K562 (cell line): Measurements from ENCODE around the gene PDE6G. TPM values are rescaled to one million over a fixed set of nuclear protein-coding genes. Genes with fewer than 3 reads are reported as not detected.

Source experiments
- ATAC-seq: fragments of 200-7000 bp; cut with Tn5 transposase; 3 replicates; pipeline ENCODE4 v1.9.1; 2020; ENCODE audit warnings: moderate library complexity
- BruUV-seq: library from RNA; stranded (reverse); fragments of 400-500 nt; replicated peaks from 2 replicates; lab custom pipeline; 2021; lab: Mats Ljungman, UMichigan
- CTCF ChIA-PET: fragments of 300-600 bp; formaldehyde crosslinking; extraction: SDS; loops from one replicate; lab custom pipeline; 2021; ENCODE audit warnings: low intra/inter-chr PET ratio; lab: Yijun Ruan, JAX
- POLR2A ChIA-PET: fragments of 300-600, 350-650 bp; sonication (Branson Sonifier 250); formaldehyde crosslinking; extraction: SDS; loops from one replicate; lab custom pipeline; 2021; ENCODE audit warnings: antibody characterized with exemption, inconsistent platforms; lab: Yijun Ruan, JAX
- DNase-seq, 4 experiments: peaks; one replicate each; pipeline versions ENCODE4 v3.0.0 to v3.0.0-alpha.2; 2011 to 2018; ENCODE audit warnings: low spot score in 3 of 4, mixed read lengths in 3 of 4; ENCODE audit errors: extremely low read depth in 1 of 4
- FAIRE-seq: peaks from 2 replicates; lab custom pipeline; 2011; peaks lifted over from hg19 to GRCh38; lab: Jason Lieb, UNC
- H2AFZ ChIP-seq: 2 replicates; pipeline ENCODE4 v1.6.0; 2011; ENCODE audit warnings: low read depth, low read length, control low read depth, inconsistent platforms
- H3K27ac ChIP-seq: fragments of 200-600 bp; 3 replicates; pipeline ENCODE4 v1.8.0; 2011; ENCODE audit warnings: low read depth, mild to moderate bottlenecking, control low read depth, inconsistent platforms, low read length, moderate library complexity, mixed read lengths; ENCODE audit errors: extremely low read depth
- H3K27me3 ChIP-seq, 2 experiments: fragments of 300-600 bp in 1 of 2; 2 replicates in 1 of 2; 3 replicates in 1 of 2; pipeline versions ENCODE4 v1.6.0 to v1.8.0; 2011; ENCODE audit warnings: inconsistent platforms in 2 of 2, low read length in 2 of 2, mild to moderate bottlenecking in 1 of 2, mixed read lengths in 1 of 2, moderate library complexity in 1 of 2; ENCODE audit not compliant: control insufficient read depth in 2 of 2, insufficient read depth in 2 of 2
- H3K36me3 ChIP-seq: fragments of 300-600 bp; 3 replicates; pipeline ENCODE4 v1.8.0; 2011; ENCODE audit warnings: mild to moderate bottlenecking, low read length, inconsistent platforms; ENCODE audit not compliant: control insufficient read depth, insufficient read depth
- H3K4me1 ChIP-seq, 2 experiments: fragments of 200-600 bp in 1 of 2; replicated peaks in 1 of 2; 2 replicates in 1 of 2; 3 replicates in 1 of 2; pipeline versions ENCODE4 v1.5.1 to v1.8.0; 2011; ENCODE audit warnings: inconsistent platforms in 2 of 2, low read length in 2 of 2, mild to moderate bottlenecking in 1 of 2, mixed read lengths in 1 of 2, moderate library complexity in 1 of 2; ENCODE audit not compliant: control insufficient read depth in 2 of 2, insufficient read depth in 2 of 2
- H3K4me2 ChIP-seq: 2 replicates; pipeline ENCODE4 v1.6.1; 2011; ENCODE audit warnings: low read length, control low read depth, inconsistent platforms, mixed read lengths; ENCODE audit not compliant: insufficient read depth
- H3K4me3 ChIP-seq: fragments of 200-600 bp; sonication (generic), shearing (Covaris generic); 2 replicates; pipeline ENCODE4 v1.5.1; 2016; ENCODE audit warnings: control low read depth, inconsistent platforms
- H3K79me2 ChIP-seq: fragments of 200-600 bp; 3 replicates; pipeline ENCODE4 v1.8.0; 2011; ENCODE audit warnings: low read length, inconsistent platforms; ENCODE audit not compliant: control insufficient read depth, insufficient read depth
- H3K9ac ChIP-seq, 2 experiments: 2 replicates each; pipeline versions ENCODE4 v1.6.0 to v1.6.1; 2011; ENCODE audit warnings: low read depth in 2 of 2, low read length in 2 of 2, control low read depth in 1 of 2, inconsistent platforms in 1 of 2, mild to moderate bottlenecking in 1 of 2, mixed read lengths in 1 of 2; ENCODE audit not compliant: insufficient read depth in 1 of 2
- H3K9me1 ChIP-seq: one replicate; pipeline ENCODE4 v1.6.0; 2011; ENCODE audit warnings: inconsistent platforms, mild to moderate bottlenecking, low read length, moderate library complexity; ENCODE audit not compliant: control insufficient read depth, insufficient read depth
- H3K9me3 ChIP-seq: replicated peaks from 2 replicates; pipeline ENCODE4 v1.5.1; 2011; ENCODE audit warnings: low read depth, low read length, inconsistent platforms; ENCODE audit not compliant: control insufficient read depth, insufficient read depth
- H4K20me1 ChIP-seq: replicated peaks from 2 replicates; pipeline ENCODE4 v1.6.1; 2011; ENCODE audit warnings: low read length, inconsistent platforms, mixed read lengths; ENCODE audit not compliant: control insufficient read depth, insufficient read depth
- POLR2AphosphoS2 ChIP-seq: IDR thresholded peaks from 2 replicates; pipeline ENCODE4 v1.6.1; 2012; ENCODE audit warnings: low read length, improper control_type of control experiment
- RBFOX2 ChIP-seq: fragments of 200-400 bp; formaldehyde crosslinking; IDR thresholded peaks from 2 replicates; pipeline ENCODE4 v1.6.1; 2017; ENCODE audit warnings: low read depth, mild to moderate bottlenecking, low read length, moderate library complexity
- ZBTB33 ChIP-seq: sonication (generic); formaldehyde crosslinking; IDR thresholded peaks from 2 replicates; pipeline ENCODE4 v1.8.1; 2023; ENCODE audit warnings: mild to moderate bottlenecking, missing genetic modification reagents
- WGBS: fragments of 100-300 bp; shearing (Covaris generic); methylation state at CpG from one replicate; pipeline ENCODE4 v1.1.6; 2016; ENCODE audit warnings: low coverage, mixed read lengths; ENCODE audit not compliant: insufficient coverage; ENCODE audit errors: missing lambda C conversion rate; 5-methylcytosine and 5-hydroxymethylcytosine counted together
- in situ Hi-C: fragments of 300-500 bp; cut with MboI; formaldehyde crosslinking; loops from 4 replicates; pipeline ENCODE4 v1.15.0; 2018; ENCODE audit warnings: inconsistent platforms, mixed read lengths
- intact Hi-C: fragments of 100-400 bp; cut with micrococcal nuclease; formaldehyde crosslinking; loops from 2 replicates; pipeline ENCODE4 v1.14.2; 2022
- polyA plus RNA-seq, 8 experiments: library from polyadenylated mRNA; depleted of rRNA in 4 of 8; stranded (reverse) in 5 of 8; unstranded in 3 of 8; fragments of >200 nt; fragmentation: Nextera tagmentation in 2 of 8; fragmentation: Illumina TruSeq in 1 of 8; extraction: Ambion mirVana in 2 of 8; extraction: Trizol in 1 of 8; gene quantifications; 2 replicates each; pipeline versions ENCODE4 v1.2.1 to v1.2.3, GENCODE V29; 2011 to 2014; ENCODE audit warnings: inconsistent platforms in 1 of 8, missing spikeins in 1 of 8
- total RNA-seq, 7 experiments: library from RNA; depleted of rRNA in 6 of 7; stranded (reverse); fragments of >200 nt in 6 of 7; fragmentation: Illumina TruSeq in 2 of 7; extraction: Trizol in 2 of 7; gene quantifications; 2 replicates each; pipeline versions ENCODE4 v1.2.1 to v1.2.3, GENCODE V29; 2011 to 2021; ENCODE audit warnings: low replicate concordance in 1 of 7

PDE6G gene
- total and polyA plus RNA-seq, 9 of the 15 experiments (the other 6 are each of a cell fraction or from before 2014, with no cell fraction given), result 0.14 to 0.59 TPM; not detected in 7

DNA sequence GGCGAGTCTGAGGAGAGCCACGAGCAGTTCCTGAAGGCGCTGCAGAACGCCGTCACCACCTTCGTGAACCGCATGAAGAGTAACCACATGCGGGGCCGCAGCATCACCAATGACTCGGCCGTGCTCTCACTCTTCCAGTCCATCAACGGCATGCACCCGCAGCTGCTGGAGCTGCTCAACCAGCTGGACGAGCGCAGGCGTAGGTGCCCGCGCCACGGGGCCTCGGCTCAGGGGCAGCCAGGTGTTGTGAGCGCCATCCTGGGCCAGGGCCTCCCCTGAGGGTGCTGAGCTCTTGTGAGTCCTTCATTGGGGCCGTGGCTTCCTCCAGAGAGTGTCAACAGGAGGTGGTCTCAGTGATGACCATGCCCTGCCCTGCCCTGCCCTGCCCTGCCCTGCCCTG is 39.5 kb upstream of the PDE6G start:
- POLR2A ChIA-PET, result interaction anchor here (0.6 to 2.4 kb wide), 5 partner anchors 11 to 29 kb away, joined by 3 to 24 read pairs (median 3); partner anchors contain the start of genes ARL16 and HGS

More for the DNA sequence above, 39.5 kb upstream of the PDE6G start:
- Histone ChIP-seq H4K20me1 (0 out of 2 replicates have a peak, but pooled peaks cover 5% of the 10 kb centered on the region), H3K79me2 (peaks cover 7% of the 10 kb centered on the region), H3K4me3 (no peak overlapping the region), H3K9me3 (no peaks in the 10 kb centered on the region), H3K4me1 (peaks cover 0 to 47% of the 10 kb centered on the region in 2 experiments; a peak in 2 of 5 replicates), H3K9me1 (no peaks in the 10 kb centered on the region), H3K4me2 (no peak overlapping the region), H2AFZ (no peak overlapping the region), H3K27ac (no peak overlapping the region), H3K36me3 (peaks cover 96% of the 10 kb centered on the region), H3K9ac (no peak overlapping the region; a peak in 1 of 4 replicates), H3K27me3 (no peaks in the 10 kb centered on the region)
- CTCF ChIA-PET, result no interaction called here
- WGBS, result 94% methylated on average over 16 of the region's 22 CpGs
- BruUV-seq, result no TSS peak
- DNase-seq, result no peak
- FAIRE-seq, result no peak
- intact Hi-C loops (no loop called here), in situ Hi-C loops (no loop called here)
- ATAC-seq, result no peak
- TF ChIP-seq POLR2AphosphoS2, result no peak
- peak; percentile 14; the same call in 1 of the 2 replicates for TF ChIP-seq ZBTB33 (CRISPR knock-in tag)
- peak; percentile 61 for TF ChIP-seq RBFOX2
